Nephron progenitor cell (in vitro differentiated cells): Measurements from ENCODE around the gene PCP2.

Source experiments
- DNase-seq: peaks from one replicate; pipeline ENCODE4 v3.0.0; 2021
- H3K27ac Mint-ChIP-seq: 2 replicates; pipeline ENCODE4 v1.8.0; 2021; ENCODE audit warnings: mild to moderate bottlenecking, moderate library complexity, mixed read lengths
- H3K27me3 Mint-ChIP-seq: 2 replicates; pipeline ENCODE4 v1.8.0; 2021; ENCODE audit warnings: mild to moderate bottlenecking, low read depth, mixed read lengths; ENCODE audit not compliant: poor library complexity
- H3K36me3 Mint-ChIP-seq: 2 replicates; pipeline ENCODE4 v1.8.0; 2021; ENCODE audit warnings: low read depth, mixed read lengths
- H3K4me1 Mint-ChIP-seq: 2 replicates; pipeline ENCODE4 v1.8.0; 2021; ENCODE audit warnings: mixed read lengths
- H3K4me3 Mint-ChIP-seq: 2 replicates; pipeline ENCODE4 v1.8.0; 2021; ENCODE audit warnings: mild to moderate bottlenecking, moderate library complexity, mixed read lengths
- H3K9me3 Mint-ChIP-seq: 2 replicates; pipeline ENCODE4 v1.8.0; 2021; ENCODE audit warnings: mild to moderate bottlenecking, moderate library complexity, mixed read lengths
- TF ChIP-seq, protein P1 (sequence below): fragments of 200-600 bp; sonication (generic); IDR thresholded peaks from 2 replicates; pipeline ENCODE4 v1.5.0; 2021; ENCODE audit warnings: antibody characterized with exemption

The PCP2 gene

DNA sequence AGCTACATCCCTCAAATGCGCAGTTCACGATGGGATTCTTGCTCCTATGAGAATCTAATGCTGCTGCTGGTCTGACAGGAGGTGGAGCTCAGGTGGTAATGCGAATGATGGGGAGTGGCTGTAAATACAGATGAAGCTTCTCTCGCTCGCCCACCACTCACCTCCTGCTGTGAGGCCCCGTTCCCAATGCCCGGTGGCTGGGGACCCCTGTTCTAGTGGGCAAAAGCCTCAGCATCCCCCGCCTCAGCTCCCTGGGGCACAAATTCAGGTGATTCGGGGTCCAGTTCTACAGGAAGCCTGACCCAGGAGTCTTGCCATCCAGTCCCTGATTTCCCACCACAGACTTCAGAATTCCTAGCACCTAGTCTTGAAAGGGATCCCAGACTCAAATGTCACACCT is 39.0 kb upstream of the PCP2 start:
- no peaks in the 10 kb centered on the region for H3K36me3 Mint-ChIP-seq
- DNase-seq, result no peak
- peaks cover 95% of the 10 kb centered on the region for H3K27me3 Mint-ChIP-seq
- TF ChIP-seq, protein P1, sequence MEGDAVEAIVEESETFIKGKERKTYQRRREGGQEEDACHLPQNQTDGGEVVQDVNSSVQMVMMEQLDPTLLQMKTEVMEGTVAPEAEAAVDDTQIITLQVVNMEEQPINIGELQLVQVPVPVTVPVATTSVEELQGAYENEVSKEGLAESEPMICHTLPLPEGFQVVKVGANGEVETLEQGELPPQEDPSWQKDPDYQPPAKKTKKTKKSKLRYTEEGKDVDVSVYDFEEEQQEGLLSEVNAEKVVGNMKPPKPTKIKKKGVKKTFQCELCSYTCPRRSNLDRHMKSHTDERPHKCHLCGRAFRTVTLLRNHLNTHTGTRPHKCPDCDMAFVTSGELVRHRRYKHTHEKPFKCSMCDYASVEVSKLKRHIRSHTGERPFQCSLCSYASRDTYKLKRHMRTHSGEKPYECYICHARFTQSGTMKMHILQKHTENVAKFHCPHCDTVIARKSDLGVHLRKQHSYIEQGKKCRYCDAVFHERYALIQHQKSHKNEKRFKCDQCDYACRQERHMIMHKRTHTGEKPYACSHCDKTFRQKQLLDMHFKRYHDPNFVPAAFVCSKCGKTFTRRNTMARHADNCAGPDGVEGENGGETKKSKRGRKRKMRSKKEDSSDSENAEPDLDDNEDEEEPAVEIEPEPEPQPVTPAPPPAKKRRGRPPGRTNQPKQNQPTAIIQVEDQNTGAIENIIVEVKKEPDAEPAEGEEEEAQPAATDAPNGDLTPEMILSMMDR, result no peak
- H3K4me1 Mint-ChIP-seq, result peaks cover 5% of the 10 kb centered on the region
- no peak overlapping the region for H3K27ac Mint-ChIP-seq
- peaks cover 15% of the 10 kb centered on the region for H3K9me3 Mint-ChIP-seq
- H3K4me3 Mint-ChIP-seq, result no peak overlapping the region

DNA sequence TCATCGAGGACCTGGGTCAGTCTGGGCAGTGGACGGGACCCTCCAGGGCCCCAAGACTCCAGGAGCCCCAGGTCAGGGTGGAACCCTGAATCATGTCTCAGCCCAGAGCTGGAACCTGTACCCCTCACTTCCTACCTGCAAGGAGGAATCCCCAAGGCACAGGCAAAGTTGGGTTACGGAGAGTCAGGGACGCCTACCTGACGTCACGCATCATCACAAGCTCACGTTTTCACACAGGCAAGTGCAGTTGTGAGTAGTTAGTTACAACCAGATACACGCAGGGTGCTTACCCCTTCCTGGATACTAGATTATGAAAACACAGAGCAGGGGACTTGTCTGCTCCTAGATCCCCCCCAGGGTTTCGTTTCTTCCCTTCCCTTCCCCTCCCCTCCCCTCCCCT is 37.3 kb upstream of the PCP2 start:
- H3K4me1 Mint-ChIP-seq, result no peaks in the 10 kb centered on the region
- H3K9me3 Mint-ChIP-seq, result peaks cover 15% of the 10 kb centered on the region
- no peaks in the 10 kb centered on the region for H3K36me3 Mint-ChIP-seq
- H3K4me3 Mint-ChIP-seq, result peak overlapping the region; percentile 82
- DNase-seq, result no peak
- H3K27me3 Mint-ChIP-seq, result peaks cover 95% of the 10 kb centered on the region
- TF ChIP-seq, protein P1, result no peak
- no peak overlapping the region for H3K27ac Mint-ChIP-seq

DNA sequence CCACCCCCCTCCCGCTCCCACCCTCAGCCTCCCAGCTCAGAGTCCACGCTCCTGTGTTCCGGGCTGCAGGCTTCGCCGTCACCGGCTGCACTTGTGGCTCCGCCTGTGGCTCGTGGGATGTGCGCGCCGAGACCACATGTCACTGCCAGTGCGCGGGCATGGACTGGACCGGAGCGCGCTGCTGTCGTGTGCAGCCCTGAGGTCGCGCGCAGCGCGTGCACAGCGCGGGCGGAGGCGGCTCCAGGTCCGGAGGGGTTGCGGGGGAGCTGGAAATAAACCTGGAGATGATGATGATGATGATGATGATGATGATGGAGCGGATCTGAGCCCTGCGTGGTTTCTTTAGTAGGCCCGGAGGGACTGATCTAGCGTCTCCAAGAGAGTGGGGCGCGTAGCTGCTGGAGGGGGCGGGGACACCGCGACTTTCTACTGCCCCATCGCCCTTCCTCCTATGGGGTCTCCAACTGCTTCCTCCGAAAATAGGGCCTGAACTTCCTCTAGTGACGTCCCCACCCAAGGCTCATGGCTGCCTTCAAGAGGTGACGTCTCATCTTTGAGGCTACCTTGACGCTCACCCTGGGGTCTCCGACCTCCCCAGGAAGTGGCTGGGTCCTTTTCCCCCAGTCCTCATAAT is 36.7 kb upstream of the PCP2 start:
- H3K9me3 Mint-ChIP-seq, result peaks cover 15% of the 10 kb centered on the region
- peak; percentile 58 for DNase-seq
- no peaks in the 10 kb centered on the region for H3K36me3 Mint-ChIP-seq
- peaks cover 97% of the 10 kb centered on the region for H3K27me3 Mint-ChIP-seq
- TF ChIP-seq, protein P1, result no peak
- peak overlapping the region; percentile 82 for H3K4me3 Mint-ChIP-seq
- H3K4me1 Mint-ChIP-seq, result no peaks in the 10 kb centered on the region
- no peak overlapping the region for H3K27ac Mint-ChIP-seq

DNA sequence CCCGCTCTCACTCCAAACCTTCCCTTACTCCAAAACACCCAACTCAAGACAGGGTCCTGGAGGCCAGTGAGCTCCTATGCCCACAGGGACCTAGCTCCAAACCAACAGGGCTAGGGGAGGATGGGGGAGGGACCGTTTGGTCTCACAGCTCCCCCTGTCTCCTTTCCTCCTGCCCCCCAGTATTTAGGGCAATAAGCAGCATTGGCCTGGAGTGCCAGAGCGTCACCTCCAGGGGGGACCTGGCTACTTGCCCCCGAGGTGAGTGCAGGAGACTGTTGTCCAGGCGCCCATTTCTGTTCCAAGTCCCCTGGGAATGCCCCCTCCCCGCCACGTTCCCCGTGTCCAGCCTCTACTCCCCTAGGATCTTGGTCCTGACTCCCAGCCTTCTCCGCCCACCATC is 36.1 kb upstream of the PCP2 start:
- no peak for DNase-seq
- Mint-ChIP-seq H3K36me3 (no peaks in the 10 kb centered on the region), H3K4me1 (no peaks in the 10 kb centered on the region), H3K27ac (no peak overlapping the region), H3K27me3 (peaks cover 97% of the 10 kb centered on the region), H3K9me3 (peaks cover 14% of the 10 kb centered on the region), H3K4me3 (peak overlapping the region; percentile 60)
- TF ChIP-seq, protein P1, result no peak

DNA sequence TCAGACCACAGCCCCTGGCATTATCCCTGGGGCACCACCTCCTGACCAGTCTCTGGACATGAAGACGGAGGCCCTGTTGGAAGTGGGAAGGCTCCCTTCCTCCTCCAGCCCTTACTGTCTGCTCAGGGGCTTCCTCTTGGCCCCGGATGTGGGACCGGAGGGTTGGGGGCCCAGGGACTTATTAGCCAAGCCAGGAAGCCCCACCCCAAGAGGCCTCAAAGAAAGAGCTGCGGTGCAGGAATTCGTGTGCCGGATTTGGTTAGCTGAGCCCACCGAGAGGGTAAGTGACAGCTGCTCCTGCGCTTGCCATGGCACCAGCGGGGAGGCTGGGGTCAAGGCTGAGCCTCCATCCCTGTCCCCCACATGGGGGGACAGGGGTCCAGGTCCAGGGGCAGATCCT is 35.3 kb upstream of the PCP2 start, which contains the start of gene RETN:
TSS of gene RETN (plus strand) at position 208 of the 400 bp plus-strand sequence. CDS start 278 bp downstream, outside the sequence.
- DNase-seq, result no peak
- H3K9me3 Mint-ChIP-seq, result peaks cover 6% of the 10 kb centered on the region
- peak within 1 kb of the TSS; percentile 60 for H3K4me3 Mint-ChIP-seq
- no peaks in the 10 kb centered on the region for H3K36me3 Mint-ChIP-seq
- H3K4me1 Mint-ChIP-seq, result no peaks in the 10 kb centered on the region
- peaks cover 94% of the 10 kb centered on the region for H3K27me3 Mint-ChIP-seq
- TF ChIP-seq, protein P1, result no peak
- H3K27ac Mint-ChIP-seq, result no peak within 1 kb of the TSS

DNA sequence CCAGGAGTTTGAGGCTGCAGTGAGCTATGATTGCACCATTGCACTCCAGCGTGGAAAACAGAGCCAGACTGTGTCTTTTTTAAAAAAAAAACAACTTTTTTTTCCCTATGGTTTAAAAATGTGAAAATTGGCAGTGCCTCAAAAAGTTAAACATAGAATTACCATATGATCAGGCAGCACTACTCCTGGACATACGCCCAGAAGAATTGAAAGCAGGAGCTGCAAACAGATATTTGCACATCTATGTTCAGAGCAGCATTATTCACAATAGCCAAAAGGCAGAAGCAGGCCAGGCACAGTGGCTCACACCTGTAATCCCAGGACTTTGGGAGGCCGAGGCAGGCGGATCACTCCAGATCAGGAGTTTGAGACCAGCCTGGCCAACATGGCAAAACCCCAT is 31.6 kb upstream of the PCP2 start:
- H3K4me1 Mint-ChIP-seq, result no peaks in the 10 kb centered on the region
- TF ChIP-seq, protein P1, result no peak
- H3K27ac Mint-ChIP-seq, result no peak overlapping the region
- H3K36me3 Mint-ChIP-seq, result no peaks in the 10 kb centered on the region
- H3K9me3 Mint-ChIP-seq, result no peaks in the 10 kb centered on the region
- DNase-seq, result no peak
- H3K27me3 Mint-ChIP-seq, result peaks cover 81% of the 10 kb centered on the region
- no peak overlapping the region for H3K4me3 Mint-ChIP-seq
